ENCODE data around the gene KCNC1.

DNA sequence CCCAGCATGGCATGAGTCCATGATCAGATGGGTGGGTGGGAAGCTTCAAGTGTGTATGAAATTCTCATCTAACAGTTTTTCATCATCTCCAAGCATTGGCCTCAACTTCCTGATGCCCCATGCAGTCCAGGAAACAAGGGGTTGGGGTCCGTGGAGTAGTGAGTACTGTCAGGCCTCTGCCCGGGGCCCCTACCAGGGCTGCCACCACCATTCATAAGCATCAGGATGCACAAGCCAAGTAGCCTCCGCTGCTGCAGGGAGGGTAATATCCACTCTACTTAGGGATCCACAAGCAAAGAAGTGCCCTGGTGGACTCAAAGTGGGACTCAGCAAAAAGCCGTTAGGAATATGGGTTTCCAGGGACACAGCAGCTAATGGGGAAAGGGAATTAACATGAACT lies 49.3 kb downstream of the KCNC1 start:
- TF ChIP-seq, protein P1, sequence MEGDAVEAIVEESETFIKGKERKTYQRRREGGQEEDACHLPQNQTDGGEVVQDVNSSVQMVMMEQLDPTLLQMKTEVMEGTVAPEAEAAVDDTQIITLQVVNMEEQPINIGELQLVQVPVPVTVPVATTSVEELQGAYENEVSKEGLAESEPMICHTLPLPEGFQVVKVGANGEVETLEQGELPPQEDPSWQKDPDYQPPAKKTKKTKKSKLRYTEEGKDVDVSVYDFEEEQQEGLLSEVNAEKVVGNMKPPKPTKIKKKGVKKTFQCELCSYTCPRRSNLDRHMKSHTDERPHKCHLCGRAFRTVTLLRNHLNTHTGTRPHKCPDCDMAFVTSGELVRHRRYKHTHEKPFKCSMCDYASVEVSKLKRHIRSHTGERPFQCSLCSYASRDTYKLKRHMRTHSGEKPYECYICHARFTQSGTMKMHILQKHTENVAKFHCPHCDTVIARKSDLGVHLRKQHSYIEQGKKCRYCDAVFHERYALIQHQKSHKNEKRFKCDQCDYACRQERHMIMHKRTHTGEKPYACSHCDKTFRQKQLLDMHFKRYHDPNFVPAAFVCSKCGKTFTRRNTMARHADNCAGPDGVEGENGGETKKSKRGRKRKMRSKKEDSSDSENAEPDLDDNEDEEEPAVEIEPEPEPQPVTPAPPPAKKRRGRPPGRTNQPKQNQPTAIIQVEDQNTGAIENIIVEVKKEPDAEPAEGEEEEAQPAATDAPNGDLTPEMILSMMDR (conservative IDR thresholded peaks at IDR 0.05 in 1 of 2, IDR thresholded peaks at IDR 0.05 in 1 of 2; ENCODE audit: extremely low read depth in 1 of 2, insufficient read depth in 1 of 2, low read depth in 1 of 2, low read length in 2 of 2) = no peak
- TF ChIP-seq EZH2 (IDR thresholded peaks at IDR 0.05; ENCODE audit: borderline replicate concordance, low read length) = no peak
